HG03108 (cell line): ENCODE data around the gene UNC5C.
"Not testable (repeated sequence)": the region's sequence is repeated elsewhere in the genome, so short reads cannot be mapped to it uniquely, and the experiment has no call there.

Source experiments
- ATAC-seq: cut with Tn5 transposase; IDR thresholded peaks from one replicate; pipeline ENCODE4 v1.9.1; 2021; ENCODE audit warnings: moderate library complexity; ENCODE audit not compliant: unreplicated experiment

Gene UNC5C

DNA sequence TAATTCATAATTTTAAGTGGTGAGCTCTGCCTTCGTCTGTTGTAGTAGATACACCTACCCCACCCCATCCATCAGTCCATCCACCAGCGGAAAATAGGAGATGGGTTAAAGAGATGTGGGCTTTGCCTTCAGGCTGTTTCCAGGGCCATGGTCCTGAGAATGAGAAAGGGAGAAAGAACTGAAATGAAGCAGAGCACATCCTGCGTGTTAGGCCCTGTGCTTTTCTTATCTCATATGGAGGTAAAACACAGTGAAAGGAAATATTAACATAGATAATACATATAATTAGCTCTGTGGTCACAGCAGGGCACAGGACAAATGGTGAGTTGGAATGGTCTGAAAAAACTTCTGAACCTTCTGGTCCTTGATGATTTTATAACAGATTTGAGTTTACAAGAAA lies 397.5 kb downstream of the UNC5C start:
- ATAC-seq: no peak

DNA sequence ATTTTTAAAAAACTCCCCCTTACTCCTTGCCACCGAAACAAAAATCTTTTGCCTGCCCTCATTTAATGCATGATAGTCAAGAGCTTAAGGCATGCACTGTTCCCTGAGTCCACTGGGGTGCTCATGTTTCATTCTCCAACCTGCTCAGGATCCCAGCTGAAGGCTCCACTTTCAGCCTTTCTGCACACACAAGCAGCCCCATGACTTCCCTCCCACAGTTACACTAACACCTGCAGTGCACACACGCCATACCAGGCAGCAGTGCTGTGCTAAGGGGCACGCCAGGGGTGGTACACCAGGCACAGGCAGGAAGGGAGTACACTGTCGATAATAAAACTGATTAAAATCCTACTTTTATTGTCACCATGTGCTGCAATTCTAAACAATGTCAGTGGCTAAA lies 405.8 kb downstream of the UNC5C start:
- no peak for ATAC-seq

DNA sequence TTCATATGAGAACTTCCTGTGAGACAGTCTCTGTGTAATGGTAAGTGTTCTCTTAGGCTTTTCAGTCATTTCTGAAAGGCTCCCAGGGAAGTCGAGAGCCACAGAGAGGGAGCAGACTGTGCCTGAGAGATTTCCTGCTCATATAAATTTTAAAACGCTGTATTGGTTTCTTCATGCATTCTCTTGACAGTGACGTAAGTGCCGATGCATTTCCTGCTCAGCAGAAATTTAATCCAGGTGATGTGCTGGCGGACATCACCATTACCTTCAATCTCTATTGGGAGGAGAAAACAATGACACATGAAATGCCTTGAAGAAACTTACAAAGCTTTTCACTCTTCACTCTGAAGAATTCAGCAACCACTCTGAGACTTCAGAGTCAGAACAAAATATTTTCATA lies 407.4 kb downstream of the UNC5C start:
- ATAC-seq: no peak

DNA sequence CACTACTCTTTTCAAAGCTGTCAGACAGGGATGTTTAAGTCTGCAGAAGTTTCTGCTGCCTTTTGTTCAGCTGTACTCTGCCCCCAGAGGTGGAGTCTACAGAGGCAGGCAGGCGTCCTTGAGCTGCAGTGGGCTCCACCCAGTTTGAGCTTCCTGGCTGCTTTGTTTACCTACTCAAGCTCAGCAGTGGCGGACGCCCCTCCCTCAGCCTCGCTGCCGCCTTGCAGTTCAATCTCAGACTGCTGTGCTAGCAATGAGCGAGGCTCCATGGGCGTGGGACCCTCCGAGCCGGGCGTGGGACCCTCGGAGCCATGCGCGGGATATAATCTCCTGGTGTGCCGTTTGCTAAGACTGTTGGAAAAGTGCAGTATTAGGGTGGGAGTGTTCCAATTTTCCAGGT lies 409.3 kb downstream of the UNC5C start:
- not testable (repeated sequence) for ATAC-seq

DNA sequence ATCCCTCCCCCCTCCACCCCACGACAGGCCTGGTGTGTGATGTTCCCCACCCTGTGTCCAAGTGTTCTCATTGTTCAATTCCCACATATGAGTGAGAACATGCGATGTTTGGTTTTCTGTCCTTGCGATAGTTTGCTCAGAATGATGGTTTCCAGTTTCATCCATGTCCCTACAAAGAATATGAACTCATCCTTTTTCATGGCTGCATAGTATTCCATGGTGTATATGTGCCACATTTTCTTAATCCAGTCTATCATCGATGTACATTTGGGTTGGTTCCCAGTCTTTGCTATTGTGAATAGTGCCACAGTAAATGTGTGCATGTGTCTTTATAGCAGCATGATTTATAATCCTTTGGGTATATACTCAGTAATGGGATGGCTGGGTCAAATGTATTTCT lies 414.8 kb downstream of the UNC5C start:
- ATAC-seq: not testable (repeated sequence)

DNA sequence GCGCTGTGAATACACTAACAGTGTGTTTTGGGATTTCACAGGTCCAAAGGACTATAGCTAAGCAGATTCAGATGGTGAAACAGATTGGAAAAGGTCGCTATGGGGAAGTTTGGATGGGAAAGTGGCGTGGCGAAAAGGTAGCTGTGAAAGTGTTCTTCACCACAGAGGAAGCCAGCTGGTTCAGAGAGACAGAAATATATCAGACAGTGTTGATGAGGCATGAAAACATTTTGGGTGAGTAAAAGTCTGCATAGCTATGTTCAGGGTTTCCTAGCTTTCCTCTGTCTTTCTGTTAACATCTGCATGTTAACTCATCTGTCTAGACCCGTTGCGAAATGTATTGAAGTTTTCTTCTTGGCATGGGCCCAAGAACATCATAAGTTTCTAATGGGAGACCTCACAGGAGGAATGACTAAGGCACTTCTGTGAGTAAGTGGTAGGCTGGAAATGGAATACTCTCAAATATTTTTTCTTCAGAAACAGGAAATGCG lies 418.9 kb downstream of the UNC5C start:
- no peak for ATAC-seq

DNA sequence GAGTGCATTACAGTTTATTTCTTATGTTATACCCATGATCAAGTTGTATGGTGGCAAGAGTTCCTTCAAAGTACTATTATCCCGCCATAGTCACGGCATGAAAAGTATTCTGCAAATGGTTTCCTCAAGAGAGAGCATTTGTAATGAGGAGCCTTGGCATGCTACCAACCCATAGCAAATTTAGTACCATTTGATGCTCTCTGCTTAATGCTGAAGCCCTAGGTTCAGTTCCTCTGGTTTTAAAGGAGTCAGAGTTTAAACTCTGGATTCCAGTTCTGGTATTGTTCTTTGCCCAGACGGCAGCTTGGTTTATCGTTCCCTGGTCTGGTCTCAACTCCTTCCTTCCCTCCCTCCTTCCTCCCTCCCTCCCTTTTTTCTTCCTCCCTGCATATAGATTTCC lies 419.7 kb downstream of the UNC5C start:
- no peak for ATAC-seq

DNA sequence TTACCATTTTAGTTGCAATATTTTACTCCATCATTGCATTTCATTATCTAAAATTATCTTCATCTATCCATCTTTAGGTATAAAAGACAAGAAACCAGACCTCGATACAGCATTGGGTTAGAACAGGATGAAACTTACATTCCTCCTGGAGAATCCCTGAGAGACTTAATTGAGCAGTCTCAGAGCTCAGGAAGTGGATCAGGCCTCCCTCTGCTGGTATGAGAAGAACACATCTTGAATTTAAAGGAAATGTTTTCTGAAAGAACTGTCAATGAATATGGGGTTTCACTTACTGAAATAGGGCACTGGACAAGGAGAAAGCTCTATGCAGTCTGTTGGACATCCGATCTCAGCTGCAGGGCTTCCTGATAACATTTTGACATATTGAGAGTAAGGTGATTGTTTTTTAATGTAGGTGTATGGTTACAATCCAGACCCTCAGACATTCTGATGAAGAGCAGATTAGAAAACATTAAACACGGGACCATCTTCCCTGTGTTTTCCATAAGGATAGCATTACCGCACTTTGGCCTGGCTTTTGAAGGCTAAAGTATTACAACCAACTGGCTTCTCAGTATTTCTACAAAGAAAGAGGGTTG lies 423.8 kb downstream of the UNC5C start:
- no peak for ATAC-seq

DNA sequence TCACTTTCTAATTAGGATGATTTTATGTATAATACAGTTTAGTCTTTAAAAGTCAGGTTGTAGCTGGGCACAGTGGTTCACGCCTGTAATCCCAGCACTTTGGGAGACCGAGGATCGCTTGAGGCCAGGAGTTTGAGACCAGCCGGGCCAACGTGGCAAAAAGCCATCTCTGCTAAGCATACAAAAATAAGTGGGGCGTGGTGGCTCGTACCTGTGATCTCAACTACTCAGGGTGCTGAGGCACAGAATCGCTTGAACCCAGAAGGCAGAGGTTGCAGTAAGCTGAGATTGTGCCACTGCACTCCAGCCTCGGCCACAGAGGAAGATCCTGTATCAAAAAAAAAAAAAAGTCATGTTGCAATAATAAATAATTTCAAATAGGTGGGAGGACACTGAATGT lies 426.8 kb downstream of the UNC5C start:
- ATAC-seq: no peak

DNA sequence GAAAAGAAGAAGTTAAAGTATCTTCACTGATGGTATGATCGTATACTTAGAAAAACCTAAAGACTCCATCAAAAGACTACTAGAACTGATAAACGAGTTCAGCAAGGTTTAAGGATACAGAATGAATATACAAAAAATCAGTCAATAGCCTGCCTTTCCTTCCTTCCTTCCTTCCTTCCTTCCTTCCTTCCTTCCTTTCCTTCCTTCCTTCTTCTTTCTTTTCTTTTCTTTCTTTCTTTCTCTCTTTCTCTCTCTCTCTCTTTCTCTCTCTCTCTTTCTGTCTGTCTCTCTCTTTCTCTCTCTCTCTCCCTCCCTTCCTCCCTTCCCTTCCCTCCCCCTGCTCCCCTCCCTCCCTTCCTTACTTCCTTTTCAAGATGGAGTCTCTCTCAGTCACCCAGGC lies 428.3 kb downstream of the UNC5C start:
- no peak for ATAC-seq

DNA sequence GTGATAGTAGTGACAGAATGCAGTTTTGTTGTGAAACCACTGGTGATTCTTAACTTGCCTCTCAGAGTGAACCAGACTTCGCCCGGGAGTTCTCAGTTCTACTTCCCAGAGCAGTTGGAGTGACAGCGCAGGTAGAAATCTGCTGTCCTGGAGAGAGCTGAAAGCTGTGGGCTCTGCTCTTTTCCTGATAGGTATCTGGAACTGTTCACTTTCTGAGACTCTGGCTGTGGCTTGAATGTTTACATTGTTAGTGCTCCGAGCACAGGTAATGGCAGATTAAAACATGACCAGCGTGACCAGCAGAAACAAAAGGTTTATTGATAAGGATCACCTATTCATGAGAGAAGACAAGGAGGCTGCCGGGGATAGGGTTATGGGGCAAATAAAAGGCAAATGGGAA lies 430.3 kb downstream of the UNC5C start:
- no peak for ATAC-seq

DNA sequence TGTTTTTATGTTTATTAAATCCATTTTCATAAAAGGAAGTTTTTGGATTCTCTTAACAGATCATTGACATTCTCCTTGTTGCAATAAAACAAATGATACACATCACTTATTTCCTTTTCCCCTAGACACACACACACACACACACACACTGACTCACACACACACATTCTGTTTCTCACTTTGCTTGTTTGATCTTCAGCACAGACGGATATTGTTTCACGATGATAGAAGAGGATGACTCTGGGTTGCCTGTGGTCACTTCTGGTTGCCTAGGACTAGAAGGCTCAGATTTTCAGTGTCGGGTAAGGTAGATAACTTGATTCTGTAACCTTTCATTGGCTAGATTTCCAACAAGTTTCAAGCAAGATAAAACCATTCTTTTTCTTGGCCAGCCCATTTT lies 434.3 kb downstream of the UNC5C start:
- no peak for ATAC-seq
